ENCODE data around the gene CLPSL2. TPM values are rescaled to one million over a fixed set of nuclear protein-coding genes. Genes with fewer than 3 reads are reported as not detected.

CLPSL2 gene
- total RNA-seq, 1 donor from 2014 or later: not detected

GRCh38 chr6:35786810-35787209 lies 10.4 kb downstream of the CLPSL2 start:
- Histone ChIP-seq H3K4me3 (ENCODE audit: low read depth, low read length) (no peak overlapping the region), H3K27me3 (ENCODE audit: control insufficient read depth, insufficient read depth, low read length) (peaks cover 12% of the 10 kb centered on the region), H3K36me3 (ENCODE audit: control insufficient read depth, insufficient read depth, low read length) (no peaks in the 10 kb centered on the region)
- FAIRE-seq: no peak
- TF ChIP-seq CTCF (IDR thresholded peaks at IDR 0.05; ENCODE audit: insufficient read depth, low read length, severe bottlenecking): no peak
- DNase-seq (ENCODE audit: low read depth): no peak

- no peaks in the 10 kb centered on the region for H3K36me3 ChIP-seq (ENCODE audit: control insufficient read depth, insufficient read depth, low read length)
- DNase-seq (ENCODE audit: low read depth) (no peak), FAIRE-seq (peak; percentile 43)
- peaks cover 12% of the 10 kb centered on the region for H3K27me3 ChIP-seq (ENCODE audit: control insufficient read depth, insufficient read depth, low read length)
- TF ChIP-seq CTCF (IDR thresholded peaks at IDR 0.05; ENCODE audit: insufficient read depth, low read length, severe bottlenecking): no peak
- no peak overlapping the region for H3K4me3 ChIP-seq (ENCODE audit: low read depth, low read length)
Observed at GRCh38 chr6:35787266-35788218, 11.1 kb downstream of the CLPSL2 start.

GRCh38 chr6:35788423-35788982 lies 12.1 kb downstream of the CLPSL2 start:
- H3K4me3 ChIP-seq (ENCODE audit: low read depth, low read length): no peak overlapping the region
- no peak for TF ChIP-seq CTCF (IDR thresholded peaks at IDR 0.05; ENCODE audit: insufficient read depth, low read length, severe bottlenecking)
- H3K36me3 ChIP-seq (ENCODE audit: control insufficient read depth, insufficient read depth, low read length): no peaks in the 10 kb centered on the region
- FAIRE-seq (peak; percentile 64), DNase-seq (ENCODE audit: low read depth) (no peak)
- peaks cover 14% of the 10 kb centered on the region for H3K27me3 ChIP-seq (ENCODE audit: control insufficient read depth, insufficient read depth, low read length)

- DNase-seq (ENCODE audit: low read depth): no peak
- Histone ChIP-seq H3K36me3 (ENCODE audit: control insufficient read depth, insufficient read depth, low read length) (no peaks in the 10 kb centered on the region), H3K27me3 (ENCODE audit: control insufficient read depth, insufficient read depth, low read length) (peaks cover 15% of the 10 kb centered on the region), H3K4me3 (ENCODE audit: low read depth, low read length) (no peak overlapping the region)
- no peak for FAIRE-seq
- no peak for TF ChIP-seq CTCF (IDR thresholded peaks at IDR 0.05; ENCODE audit: insufficient read depth, low read length, severe bottlenecking)
Observed at GRCh38 chr6:35790683-35791082, 14.3 kb downstream of the CLPSL2 start.

- Histone ChIP-seq H3K36me3 (ENCODE audit: control insufficient read depth, insufficient read depth, low read length) (no peaks in the 10 kb centered on the region), H3K27me3 (ENCODE audit: control insufficient read depth, insufficient read depth, low read length) (peaks cover 3% of the 10 kb centered on the region), H3K4me3 (ENCODE audit: low read depth, low read length) (no peak overlapping the region)
- no peak for DNase-seq (ENCODE audit: low read depth)
- FAIRE-seq: peak; percentile 62
- TF ChIP-seq CTCF (IDR thresholded peaks at IDR 0.05; ENCODE audit: insufficient read depth, low read length, severe bottlenecking): no peak
Observed at GRCh38 chr6:35794536-35795452, 18.4 kb downstream of the CLPSL2 start.
